K562 (cell line): ENCODE results near the gene ZNF737. TPM values are rescaled to one million over a fixed set of nuclear protein-coding genes. Genes with fewer than 3 reads are reported as not detected.

Experiments used
- ATAC-seq: fragments of 200-7000 bp; cut with Tn5 transposase; 3 replicates; pipeline ENCODE4 v1.9.1; 2020; ENCODE audit warnings: moderate library complexity
- BruUV-seq: library from RNA; stranded (reverse); fragments of 400-500 nt; replicated peaks from 2 replicates; lab custom pipeline; 2021; lab: Mats Ljungman, UMichigan
- CTCF ChIA-PET: fragments of 300-600 bp; formaldehyde crosslinking; extraction: SDS; loops from one replicate; lab custom pipeline; 2021; ENCODE audit warnings: low intra/inter-chr PET ratio; lab: Yijun Ruan, JAX
- POLR2A ChIA-PET: fragments of 300-600, 350-650 bp; sonication (Branson Sonifier 250); formaldehyde crosslinking; extraction: SDS; loops from one replicate; lab custom pipeline; 2021; ENCODE audit warnings: antibody characterized with exemption, inconsistent platforms; lab: Yijun Ruan, JAX
- DNase-seq, 4 experiments: peaks; one replicate each; pipeline versions ENCODE4 v3.0.0 to v3.0.0-alpha.2; 2011 to 2018; ENCODE audit warnings: low spot score in 3 of 4, mixed read lengths in 3 of 4; ENCODE audit errors: extremely low read depth in 1 of 4
- FAIRE-seq: peaks from 2 replicates; lab custom pipeline; 2011; peaks lifted over from hg19 to GRCh38; lab: Jason Lieb, UNC
- H2AFZ ChIP-seq: 2 replicates; pipeline ENCODE4 v1.6.0; 2011; ENCODE audit warnings: low read depth, low read length, control low read depth, inconsistent platforms
- H3K27ac ChIP-seq: fragments of 200-600 bp; 3 replicates; pipeline ENCODE4 v1.8.0; 2011; ENCODE audit warnings: low read depth, mild to moderate bottlenecking, control low read depth, inconsistent platforms, low read length, moderate library complexity, mixed read lengths; ENCODE audit errors: extremely low read depth
- H3K27me3 ChIP-seq, 2 experiments: fragments of 300-600 bp in 1 of 2; 2 replicates in 1 of 2; 3 replicates in 1 of 2; pipeline versions ENCODE4 v1.6.0 to v1.8.0; 2011; ENCODE audit warnings: inconsistent platforms in 2 of 2, low read length in 2 of 2, mild to moderate bottlenecking in 1 of 2, mixed read lengths in 1 of 2, moderate library complexity in 1 of 2; ENCODE audit not compliant: control insufficient read depth in 2 of 2, insufficient read depth in 2 of 2
- H3K36me3 ChIP-seq: fragments of 300-600 bp; 3 replicates; pipeline ENCODE4 v1.8.0; 2011; ENCODE audit warnings: mild to moderate bottlenecking, low read length, inconsistent platforms; ENCODE audit not compliant: control insufficient read depth, insufficient read depth
- H3K4me1 ChIP-seq, 2 experiments: fragments of 200-600 bp in 1 of 2; replicated peaks in 1 of 2; 2 replicates in 1 of 2; 3 replicates in 1 of 2; pipeline versions ENCODE4 v1.5.1 to v1.8.0; 2011; ENCODE audit warnings: inconsistent platforms in 2 of 2, low read length in 2 of 2, mild to moderate bottlenecking in 1 of 2, mixed read lengths in 1 of 2, moderate library complexity in 1 of 2; ENCODE audit not compliant: control insufficient read depth in 2 of 2, insufficient read depth in 2 of 2
- H3K4me2 ChIP-seq: 2 replicates; pipeline ENCODE4 v1.6.1; 2011; ENCODE audit warnings: low read length, control low read depth, inconsistent platforms, mixed read lengths; ENCODE audit not compliant: insufficient read depth
- H3K4me3 ChIP-seq: fragments of 200-600 bp; sonication (generic), shearing (Covaris generic); 2 replicates; pipeline ENCODE4 v1.5.1; 2016; ENCODE audit warnings: control low read depth, inconsistent platforms
- H3K79me2 ChIP-seq: fragments of 200-600 bp; 3 replicates; pipeline ENCODE4 v1.8.0; 2011; ENCODE audit warnings: low read length, inconsistent platforms; ENCODE audit not compliant: control insufficient read depth, insufficient read depth
- H3K9ac ChIP-seq, 2 experiments: 2 replicates each; pipeline versions ENCODE4 v1.6.0 to v1.6.1; 2011; ENCODE audit warnings: low read depth in 2 of 2, low read length in 2 of 2, control low read depth in 1 of 2, inconsistent platforms in 1 of 2, mild to moderate bottlenecking in 1 of 2, mixed read lengths in 1 of 2; ENCODE audit not compliant: insufficient read depth in 1 of 2
- H3K9me1 ChIP-seq: one replicate; pipeline ENCODE4 v1.6.0; 2011; ENCODE audit warnings: inconsistent platforms, mild to moderate bottlenecking, low read length, moderate library complexity; ENCODE audit not compliant: control insufficient read depth, insufficient read depth
- H3K9me3 ChIP-seq: replicated peaks from 2 replicates; pipeline ENCODE4 v1.5.1; 2011; ENCODE audit warnings: low read depth, low read length, inconsistent platforms; ENCODE audit not compliant: control insufficient read depth, insufficient read depth
- H4K20me1 ChIP-seq: replicated peaks from 2 replicates; pipeline ENCODE4 v1.6.1; 2011; ENCODE audit warnings: low read length, inconsistent platforms, mixed read lengths; ENCODE audit not compliant: control insufficient read depth, insufficient read depth
- ASH1L ChIP-seq: fragments of 450-650 bp; IDR thresholded peaks from 2 replicates; pipeline ENCODE4 v1.6.1; 2018; ENCODE audit warnings: borderline replicate concordance, mild to moderate bottlenecking, low read depth; ENCODE audit not compliant: partially characterized antibody
- C11orf30 ChIP-seq: fragments of 450-650 bp; IDR thresholded peaks from 2 replicates; pipeline ENCODE4 v1.6.1; 2016; ENCODE audit warnings: low read depth, mild to moderate bottlenecking
- CBX1 ChIP-seq: sonication (generic); IDR thresholded peaks from 2 replicates; pipeline ENCODE4 v1.6.1; 2016; ENCODE audit warnings: antibody characterized with exemption, low read depth, mild to moderate bottlenecking
- FOSL1 ChIP-seq: fragments of 200-800 bp; sonication (Bioruptor generic); conservative IDR thresholded peaks from 2 replicates; pipeline ENCODE4 v1.6.1; 2016; ENCODE audit warnings: missing genetic modification characterization, missing compliant biosample characterization
- HDAC1 ChIP-seq, 2 experiments: fragments of 450-650 bp; IDR thresholded peaks; 2 replicates each; pipeline ENCODE4 v1.6.1; 2016 to 2017; ENCODE audit warnings: inconsistent platforms in 1 of 2, mild to moderate bottlenecking in 1 of 2, moderate library complexity in 1 of 2
- HMGN3 ChIP-seq: IDR thresholded peaks from 2 replicates; pipeline ENCODE4 v1.6.1; 2011; ENCODE audit warnings: borderline replicate concordance, low read depth, mild to moderate bottlenecking, mixed read lengths, low read length; ENCODE audit not compliant: insufficient read length; ENCODE audit errors: extremely low read depth
- HNRNPLL ChIP-seq: fragments of 200-400 bp; formaldehyde crosslinking; IDR thresholded peaks from 2 replicates; pipeline ENCODE4 v1.6.1; 2017; ENCODE audit warnings: low read length, low read depth, mild to moderate bottlenecking; ENCODE audit not compliant: poor library complexity, severe bottlenecking
- NFE2 ChIP-seq: IDR thresholded peaks from 2 replicates; pipeline ENCODE4 v1.6.1; 2014; ENCODE audit warnings: antibody characterized with exemption, low read depth
- RNF2 ChIP-seq: sonication (generic); IDR thresholded peaks from 2 replicates; pipeline ENCODE4 v1.6.1; 2016
- STAT5A ChIP-seq: IDR thresholded peaks from 2 replicates; pipeline ENCODE4 v1.6.1; 2012; ENCODE audit warnings: low read length, inconsistent platforms, borderline replicate concordance
- STAT5B ChIP-seq: fragments of 250-450 bp; sonication (Bioruptor Pico); IDR thresholded peaks from 2 replicates; pipeline ENCODE4 v1.8.0; 2021; ENCODE audit warnings: mild to moderate bottlenecking, inconsistent platforms
- TCF7 ChIP-seq: sonication (generic); IDR thresholded peaks from 2 replicates; pipeline ENCODE4 v1.6.1; 2016; ENCODE audit warnings: antibody characterized with exemption, borderline replicate concordance
- ZNF445 ChIP-seq: fragments of 250-450 bp; sonication (Bioruptor Pico); IDR thresholded peaks from 2 replicates; pipeline ENCODE4 v1.4.0; 2020; ENCODE audit warnings: low read depth, mild to moderate bottlenecking, moderate library complexity
- ZNF707 ChIP-seq: fragments of 250-450 bp; sonication (Bioruptor Pico); conservative IDR thresholded peaks from 2 replicates; pipeline ENCODE4 v1.8.0; 2022; ENCODE audit warnings: inconsistent platforms, mild to moderate bottlenecking, moderate library complexity
- WGBS: fragments of 100-300 bp; shearing (Covaris generic); methylation state at CpG from one replicate; pipeline ENCODE4 v1.1.6; 2016; ENCODE audit warnings: low coverage, mixed read lengths; ENCODE audit not compliant: insufficient coverage; ENCODE audit errors: missing lambda C conversion rate; 5-methylcytosine and 5-hydroxymethylcytosine counted together
- in situ Hi-C: fragments of 300-500 bp; cut with MboI; formaldehyde crosslinking; loops from 4 replicates; pipeline ENCODE4 v1.15.0; 2018; ENCODE audit warnings: inconsistent platforms, mixed read lengths
- intact Hi-C: fragments of 100-400 bp; cut with micrococcal nuclease; formaldehyde crosslinking; loops from 2 replicates; pipeline ENCODE4 v1.14.2; 2022
- polyA plus RNA-seq, 8 experiments: library from polyadenylated mRNA; depleted of rRNA in 4 of 8; stranded (reverse) in 5 of 8; unstranded in 3 of 8; fragments of >200 nt; fragmentation: Nextera tagmentation in 2 of 8; fragmentation: Illumina TruSeq in 1 of 8; extraction: Ambion mirVana in 2 of 8; extraction: Trizol in 1 of 8; gene quantifications; 2 replicates each; pipeline versions ENCODE4 v1.2.1 to v1.2.3, GENCODE V29; 2011 to 2014; ENCODE audit warnings: inconsistent platforms in 1 of 8, missing spikeins in 1 of 8
- total RNA-seq, 7 experiments: library from RNA; depleted of rRNA in 6 of 7; stranded (reverse); fragments of >200 nt in 6 of 7; fragmentation: Illumina TruSeq in 2 of 7; extraction: Trizol in 2 of 7; gene quantifications; 2 replicates each; pipeline versions ENCODE4 v1.2.1 to v1.2.3, GENCODE V29; 2011 to 2021; ENCODE audit warnings: low replicate concordance in 1 of 7
- TF ChIP-seq, protein P1 (sequence below): fragments of 450-650 bp; IDR thresholded peaks from 2 replicates; pipeline ENCODE4 v1.6.1; 2014; ENCODE audit warnings: low read depth, mild to moderate bottlenecking, moderate library complexity, borderline replicate concordance

The ZNF737 gene
- total and polyA plus RNA-seq, 9 of the 15 experiments (the other 6 are each of a cell fraction or from before 2014, with no cell fraction given) = 0.01 to 0.32 (median 0.10) TPM; not detected in 1

DNA sequence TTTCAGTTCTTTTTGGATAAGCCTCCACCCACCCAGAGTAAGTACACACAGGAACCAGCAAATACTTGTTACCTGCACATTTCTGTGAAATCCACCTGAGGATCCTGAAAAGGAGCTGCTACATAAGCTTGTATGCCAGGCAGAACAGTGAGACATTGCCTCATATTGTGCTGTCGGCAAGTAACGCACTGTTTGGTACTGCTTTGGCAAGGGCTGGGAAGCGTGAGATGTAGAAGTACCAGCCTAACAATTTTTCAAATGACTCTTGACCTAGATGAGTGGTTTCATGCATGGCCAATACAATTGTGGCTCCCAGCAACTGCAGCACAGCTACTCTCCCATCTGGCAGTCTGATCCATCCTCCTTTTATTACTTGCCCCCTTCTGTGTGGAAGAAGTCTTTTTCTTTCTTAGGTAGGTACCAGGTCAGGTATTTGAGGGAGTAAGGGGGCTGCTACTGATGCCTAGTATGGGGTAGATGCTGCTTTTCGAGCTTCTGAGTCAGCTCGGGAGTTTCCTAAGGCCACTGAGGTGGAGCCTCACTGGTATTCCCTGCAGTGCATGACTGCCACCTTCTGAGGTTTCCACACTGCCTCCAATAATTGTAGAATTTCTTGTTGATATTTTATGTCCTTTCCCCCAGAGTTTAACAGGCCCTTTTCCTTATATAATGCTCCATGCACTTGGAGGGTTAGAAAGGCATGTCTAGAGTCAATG, 52.2 kb downstream of the ZNF737 start:
- CTCF ChIA-PET = no interaction called here
- in situ Hi-C loops = no loop called here

More for the DNA sequence above, 52.2 kb downstream of the ZNF737 start:
- Histone ChIP-seq H4K20me1 (no peaks in the 10 kb centered on the region), H3K27me3 (no peaks in the 10 kb centered on the region), H3K4me2 (no peak overlapping the region), H3K79me2 (no peaks in the 10 kb centered on the region), H3K36me3 (no peaks in the 10 kb centered on the region), H2AFZ (no peak overlapping the region), H3K4me1 (no peaks in the 10 kb centered on the region), H3K9me3 (no peaks in the 10 kb centered on the region), H3K27ac (no peak overlapping the region), H3K9ac (no peak overlapping the region), H3K4me3 (no peak overlapping the region), H3K9me1 (no peaks in the 10 kb centered on the region)
- intact Hi-C loops = no loop called here
- WGBS = no CpG with 5 or more reads among the region's 5 CpGs
- no peak for ATAC-seq
- BruUV-seq = no TSS peak
- FAIRE-seq = no peak
- TF ChIP-seq ZNF445 (CRISPR knock-in tag) (no peak), STAT5A (no peak), C11orf30 (no peak), HNRNPLL (no peak), CBX1 (no peak), NFE2 (no peak), HDAC1 (IDR thresholded peaks at IDR 0.05) (no peak), STAT5B (CRISPR knock-in tag) (no peak), FOSL1 (tag) (no peak), TCF7 (no peak), ASH1L (no peak), RNF2 (no peak), HMGN3 (no peak), ZNF707 (CRISPR knock-in tag) (no peak)
- TF ChIP-seq, protein P1, sequence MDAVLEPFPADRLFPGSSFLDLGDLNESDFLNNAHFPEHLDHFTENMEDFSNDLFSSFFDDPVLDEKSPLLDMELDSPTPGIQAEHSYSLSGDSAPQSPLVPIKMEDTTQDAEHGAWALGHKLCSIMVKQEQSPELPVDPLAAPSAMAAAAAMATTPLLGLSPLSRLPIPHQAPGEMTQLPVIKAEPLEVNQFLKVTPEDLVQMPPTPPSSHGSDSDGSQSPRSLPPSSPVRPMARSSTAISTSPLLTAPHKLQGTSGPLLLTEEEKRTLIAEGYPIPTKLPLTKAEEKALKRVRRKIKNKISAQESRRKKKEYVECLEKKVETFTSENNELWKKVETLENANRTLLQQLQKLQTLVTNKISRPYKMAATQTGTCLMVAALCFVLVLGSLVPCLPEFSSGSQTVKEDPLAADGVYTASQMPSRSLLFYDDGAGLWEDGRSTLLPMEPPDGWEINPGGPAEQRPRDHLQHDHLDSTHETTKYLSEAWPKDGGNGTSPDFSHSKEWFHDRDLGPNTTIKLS = no peak
- POLR2A ChIA-PET = no interaction called here
- no peak for DNase-seq
